ENCODE measurements around the gene C3orf52. TPM values are rescaled to one million over a fixed set of nuclear protein-coding genes. Genes with fewer than 3 reads are reported as not detected.

The C3orf52 gene
- total and polyA plus RNA-seq, 2 donors (not counting 1 experiment from before 2014, with no cell fraction given): 0.18 to 3.9 TPM

DNA sequence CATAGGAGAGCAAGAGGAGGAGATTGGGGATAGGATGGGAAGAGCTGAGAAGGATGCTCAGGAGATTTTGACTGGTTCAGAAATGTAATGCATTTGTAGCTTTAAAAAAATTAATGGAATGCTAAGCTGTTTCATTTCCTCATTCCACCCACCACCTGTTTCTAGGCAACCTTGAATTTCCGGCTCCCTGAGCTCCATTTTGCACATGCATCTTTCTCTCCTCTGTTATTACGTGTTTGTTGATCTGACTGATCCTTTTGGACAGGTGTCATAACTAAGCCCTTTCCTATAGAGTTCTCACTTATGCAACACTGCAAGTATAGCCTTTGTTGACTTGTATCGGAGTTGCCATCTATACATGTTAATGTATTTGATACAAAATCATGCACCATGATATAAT is 47.3 kb upstream of the C3orf52 start:
- POLR2A ChIA-PET: no interaction called here
- Histone ChIP-seq H3K27ac (ENCODE audit: low read length in 2 of 2) (no peak overlapping the region), H2AFZ (ENCODE audit: insufficient read depth, low read depth, low read length, poor library complexity, severe bottlenecking) (no peak overlapping the region), H4K20me1 (ENCODE audit: control insufficient read depth, insufficient read depth, low read length, poor library complexity, severe bottlenecking) (no peaks in the 10 kb centered on the region), H3K79me2 (ENCODE audit: control insufficient read depth, insufficient read depth, low read length) (no peaks in the 10 kb centered on the region), H3K4me2 (replicated peaks; ENCODE audit: low read depth, low read length, poor library complexity, severe bottlenecking) (no peak overlapping the region), H3K9me3 (ENCODE audit: control extremely low read depth in 1 of 3, control insufficient read depth in 2 of 3, insufficient read depth in 1 of 3, low read length in 2 of 3) (no peaks in the 10 kb centered on the region), H3K36me3 (replicated peaks in 1 of 2; ENCODE audit: control extremely low read depth in 1 of 2, control insufficient read depth in 1 of 2, extremely low read depth in 1 of 2, insufficient read depth in 2 of 2, low read length in 1 of 2) (no peaks in the 10 kb centered on the region), H3K9ac (ENCODE audit: low read length) (no peak overlapping the region), H3K27me3 (replicated peaks in 1 of 4; ENCODE audit: control extremely low read depth in 1 of 4, control insufficient read depth in 3 of 4, insufficient read depth in 4 of 4, low read length in 3 of 4) (no peaks in the 10 kb centered on the region), H3K4me1 (ENCODE audit: control insufficient read depth in 2 of 2, insufficient read depth in 2 of 2, low read length in 2 of 2) (peaks cover 6 to 8% of the 10 kb centered on the region in 2 donors), H3K4me3 (ENCODE audit: control extremely low read depth in 1 of 5, extremely low read depth in 1 of 5, insufficient read depth in 1 of 5, low read depth in 2 of 5, low read length in 4 of 5) (no peak overlapping the region)
- intact Hi-C loops (cut with micrococcal nuclease): no loop called here
- TF ChIP-seq, protein P1, sequence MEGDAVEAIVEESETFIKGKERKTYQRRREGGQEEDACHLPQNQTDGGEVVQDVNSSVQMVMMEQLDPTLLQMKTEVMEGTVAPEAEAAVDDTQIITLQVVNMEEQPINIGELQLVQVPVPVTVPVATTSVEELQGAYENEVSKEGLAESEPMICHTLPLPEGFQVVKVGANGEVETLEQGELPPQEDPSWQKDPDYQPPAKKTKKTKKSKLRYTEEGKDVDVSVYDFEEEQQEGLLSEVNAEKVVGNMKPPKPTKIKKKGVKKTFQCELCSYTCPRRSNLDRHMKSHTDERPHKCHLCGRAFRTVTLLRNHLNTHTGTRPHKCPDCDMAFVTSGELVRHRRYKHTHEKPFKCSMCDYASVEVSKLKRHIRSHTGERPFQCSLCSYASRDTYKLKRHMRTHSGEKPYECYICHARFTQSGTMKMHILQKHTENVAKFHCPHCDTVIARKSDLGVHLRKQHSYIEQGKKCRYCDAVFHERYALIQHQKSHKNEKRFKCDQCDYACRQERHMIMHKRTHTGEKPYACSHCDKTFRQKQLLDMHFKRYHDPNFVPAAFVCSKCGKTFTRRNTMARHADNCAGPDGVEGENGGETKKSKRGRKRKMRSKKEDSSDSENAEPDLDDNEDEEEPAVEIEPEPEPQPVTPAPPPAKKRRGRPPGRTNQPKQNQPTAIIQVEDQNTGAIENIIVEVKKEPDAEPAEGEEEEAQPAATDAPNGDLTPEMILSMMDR (IDR thresholded peaks at IDR 0.05): no peak
- no peak for TF ChIP-seq EZH2 (IDR thresholded peaks at IDR 0.05; ENCODE audit: borderline replicate concordance, insufficient read depth, low read depth, low read length, poor library complexity, severe bottlenecking)
- no peak overlapping the region for H3K4me3 Mint-ChIP-seq
- CTCF ChIA-PET: interaction anchor here (0.8 to 1.2 kb wide), 3 partner anchors 26 to 370 kb away, joined by 3 read pairs; no protein-coding TSS in a partner anchor
- DNase-seq: peak; percentile 33
- ATAC-seq (ENCODE audit: low read depth): peak; percentile 34
- no peaks in the 10 kb centered on the region for H3K27me3 Mint-ChIP-seq
- no peak overlapping the region for H3K27ac Mint-ChIP-seq
- no CpG with 5 or more reads among the region's 3 CpGs for WGBS (ENCODE audit: insufficient coverage)
- H3K4me1 Mint-ChIP-seq: peaks cover 5% of the 10 kb centered on the region
- no peaks in the 10 kb centered on the region for H3K9me3 Mint-ChIP-seq (ENCODE audit: insufficient read depth)

DNA sequence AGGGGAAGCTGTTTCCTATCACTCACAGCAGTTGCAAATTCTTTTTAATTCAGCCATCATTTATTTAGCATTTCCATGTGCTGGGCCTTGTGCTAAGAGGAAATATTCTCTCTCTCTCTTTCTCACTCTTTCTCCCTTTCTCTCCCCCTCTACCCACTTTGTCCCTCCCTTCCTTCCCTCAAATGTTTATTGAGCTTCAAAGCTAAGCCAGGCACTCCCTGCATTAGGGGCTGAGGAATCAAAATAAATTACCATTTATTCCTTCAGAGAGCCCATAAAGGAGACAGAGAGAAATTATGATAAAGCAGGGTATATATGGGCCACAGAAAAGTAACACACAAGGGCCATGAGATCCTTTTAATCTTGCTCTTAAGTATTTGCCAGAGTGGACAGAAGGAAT is 44.9 kb upstream of the C3orf52 start:
- Histone ChIP-seq H3K27ac (ENCODE audit: low read length in 2 of 2) (no peak overlapping the region), H3K36me3 (replicated peaks in 1 of 2; ENCODE audit: control extremely low read depth in 1 of 2, control insufficient read depth in 1 of 2, extremely low read depth in 1 of 2, insufficient read depth in 2 of 2, low read length in 1 of 2) (no peaks in the 10 kb centered on the region), H3K4me3 (ENCODE audit: control extremely low read depth in 1 of 5, extremely low read depth in 1 of 5, insufficient read depth in 1 of 5, low read depth in 2 of 5, low read length in 4 of 5) (no peak overlapping the region), H4K20me1 (ENCODE audit: control insufficient read depth, insufficient read depth, low read length, poor library complexity, severe bottlenecking) (no peaks in the 10 kb centered on the region), H3K4me2 (replicated peaks; ENCODE audit: low read depth, low read length, poor library complexity, severe bottlenecking) (no peak overlapping the region), H3K79me2 (ENCODE audit: control insufficient read depth, insufficient read depth, low read length) (no peaks in the 10 kb centered on the region), H2AFZ (ENCODE audit: insufficient read depth, low read depth, low read length, poor library complexity, severe bottlenecking) (no peak overlapping the region), H3K27me3 (replicated peaks in 1 of 4; ENCODE audit: control extremely low read depth in 1 of 4, control insufficient read depth in 3 of 4, insufficient read depth in 4 of 4, low read length in 3 of 4) (no peaks in the 10 kb centered on the region), H3K9me3 (ENCODE audit: control extremely low read depth in 1 of 3, control insufficient read depth in 2 of 3, insufficient read depth in 1 of 3, low read length in 2 of 3) (no peaks in the 10 kb centered on the region), H3K4me1 (ENCODE audit: control insufficient read depth in 2 of 2, insufficient read depth in 2 of 2, low read length in 2 of 2) (peaks cover 8 to 11% of the 10 kb centered on the region in 2 donors), H3K9ac (ENCODE audit: low read length) (no peak overlapping the region)
- no peaks in the 10 kb centered on the region for H3K9me3 Mint-ChIP-seq (ENCODE audit: insufficient read depth)
- DNase-seq: no peak
- intact Hi-C loops (cut with micrococcal nuclease): no loop called here
- ATAC-seq (ENCODE audit: low read depth): no peak
- POLR2A ChIA-PET: no interaction called here
- TF ChIP-seq, protein P1 (IDR thresholded peaks at IDR 0.05): no peak
- TF ChIP-seq EZH2 (IDR thresholded peaks at IDR 0.05; ENCODE audit: borderline replicate concordance, insufficient read depth, low read depth, low read length, poor library complexity, severe bottlenecking): no peak
- H3K27ac Mint-ChIP-seq: no peak overlapping the region
- H3K4me3 Mint-ChIP-seq: no peak overlapping the region
- H3K4me1 Mint-ChIP-seq: peaks cover 5% of the 10 kb centered on the region
- CTCF ChIA-PET: interaction anchor here (1.1 to 5.2 kb wide), 3 partner anchors 28 to 52 kb away, joined by 3 to 31 read pairs (median 5); no protein-coding TSS in a partner anchor
- H3K27me3 Mint-ChIP-seq: peaks cover 4% of the 10 kb centered on the region

All from B cell (primary cell).